ENCODE data around the gene C16orf96.

DNA sequence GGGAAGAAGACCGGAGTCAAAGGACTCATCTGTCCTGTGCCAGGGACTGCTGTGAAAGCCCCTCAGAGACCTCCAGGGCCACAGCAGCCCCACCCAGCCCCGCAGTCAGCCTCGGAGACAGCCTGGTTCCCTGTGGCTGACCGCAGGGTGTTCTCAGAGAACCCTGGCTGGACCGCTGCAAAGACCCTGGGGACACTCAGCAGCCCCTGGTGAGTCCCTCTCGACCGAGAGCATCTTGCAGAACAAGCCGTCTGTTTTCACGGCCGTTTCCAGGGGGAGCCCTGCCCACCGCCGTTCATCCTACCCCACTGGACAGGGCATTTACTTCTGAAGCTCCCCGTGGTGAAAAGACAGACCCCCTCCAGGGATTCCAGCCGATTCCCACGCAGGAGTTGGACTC is 48.3 kb downstream of the C16orf96 start:
- TF ChIP-seq POLR2A (IDR thresholded peaks at IDR 0.05; ENCODE audit: borderline replicate concordance, extremely low read depth, insufficient read depth, insufficient read length) (no peak), TCF7L2 (IDR thresholded peaks at IDR 0.05; ENCODE audit: borderline replicate concordance, extremely low read depth, insufficient read depth, insufficient read length) (no peak), SP1 (IDR thresholded peaks at IDR 0.05; ENCODE audit: low read depth) (no peak), ZNF274 (IDR thresholded peaks at IDR 0.05; ENCODE audit: low read depth, low read length) (no peak), EZH2 (IDR thresholded peaks at IDR 0.05) (no peak), JUND (IDR thresholded peaks at IDR 0.05) (no peak), YY1 (IDR thresholded peaks at IDR 0.05; ENCODE audit: extremely low read depth, insufficient replicate concordance, low read depth, low read length) (no peak)
- TF ChIP-seq, protein P1, sequence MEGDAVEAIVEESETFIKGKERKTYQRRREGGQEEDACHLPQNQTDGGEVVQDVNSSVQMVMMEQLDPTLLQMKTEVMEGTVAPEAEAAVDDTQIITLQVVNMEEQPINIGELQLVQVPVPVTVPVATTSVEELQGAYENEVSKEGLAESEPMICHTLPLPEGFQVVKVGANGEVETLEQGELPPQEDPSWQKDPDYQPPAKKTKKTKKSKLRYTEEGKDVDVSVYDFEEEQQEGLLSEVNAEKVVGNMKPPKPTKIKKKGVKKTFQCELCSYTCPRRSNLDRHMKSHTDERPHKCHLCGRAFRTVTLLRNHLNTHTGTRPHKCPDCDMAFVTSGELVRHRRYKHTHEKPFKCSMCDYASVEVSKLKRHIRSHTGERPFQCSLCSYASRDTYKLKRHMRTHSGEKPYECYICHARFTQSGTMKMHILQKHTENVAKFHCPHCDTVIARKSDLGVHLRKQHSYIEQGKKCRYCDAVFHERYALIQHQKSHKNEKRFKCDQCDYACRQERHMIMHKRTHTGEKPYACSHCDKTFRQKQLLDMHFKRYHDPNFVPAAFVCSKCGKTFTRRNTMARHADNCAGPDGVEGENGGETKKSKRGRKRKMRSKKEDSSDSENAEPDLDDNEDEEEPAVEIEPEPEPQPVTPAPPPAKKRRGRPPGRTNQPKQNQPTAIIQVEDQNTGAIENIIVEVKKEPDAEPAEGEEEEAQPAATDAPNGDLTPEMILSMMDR (IDR thresholded peaks at IDR 0.05 in 2 of 3, conservative IDR thresholded peaks at IDR 0.05 in 1 of 3; ENCODE audit: borderline replicate concordance in 1 of 3, insufficient read depth in 1 of 3, low read depth in 2 of 3, low read length in 2 of 3): no peak
- TF ChIP-seq, protein P2, sequence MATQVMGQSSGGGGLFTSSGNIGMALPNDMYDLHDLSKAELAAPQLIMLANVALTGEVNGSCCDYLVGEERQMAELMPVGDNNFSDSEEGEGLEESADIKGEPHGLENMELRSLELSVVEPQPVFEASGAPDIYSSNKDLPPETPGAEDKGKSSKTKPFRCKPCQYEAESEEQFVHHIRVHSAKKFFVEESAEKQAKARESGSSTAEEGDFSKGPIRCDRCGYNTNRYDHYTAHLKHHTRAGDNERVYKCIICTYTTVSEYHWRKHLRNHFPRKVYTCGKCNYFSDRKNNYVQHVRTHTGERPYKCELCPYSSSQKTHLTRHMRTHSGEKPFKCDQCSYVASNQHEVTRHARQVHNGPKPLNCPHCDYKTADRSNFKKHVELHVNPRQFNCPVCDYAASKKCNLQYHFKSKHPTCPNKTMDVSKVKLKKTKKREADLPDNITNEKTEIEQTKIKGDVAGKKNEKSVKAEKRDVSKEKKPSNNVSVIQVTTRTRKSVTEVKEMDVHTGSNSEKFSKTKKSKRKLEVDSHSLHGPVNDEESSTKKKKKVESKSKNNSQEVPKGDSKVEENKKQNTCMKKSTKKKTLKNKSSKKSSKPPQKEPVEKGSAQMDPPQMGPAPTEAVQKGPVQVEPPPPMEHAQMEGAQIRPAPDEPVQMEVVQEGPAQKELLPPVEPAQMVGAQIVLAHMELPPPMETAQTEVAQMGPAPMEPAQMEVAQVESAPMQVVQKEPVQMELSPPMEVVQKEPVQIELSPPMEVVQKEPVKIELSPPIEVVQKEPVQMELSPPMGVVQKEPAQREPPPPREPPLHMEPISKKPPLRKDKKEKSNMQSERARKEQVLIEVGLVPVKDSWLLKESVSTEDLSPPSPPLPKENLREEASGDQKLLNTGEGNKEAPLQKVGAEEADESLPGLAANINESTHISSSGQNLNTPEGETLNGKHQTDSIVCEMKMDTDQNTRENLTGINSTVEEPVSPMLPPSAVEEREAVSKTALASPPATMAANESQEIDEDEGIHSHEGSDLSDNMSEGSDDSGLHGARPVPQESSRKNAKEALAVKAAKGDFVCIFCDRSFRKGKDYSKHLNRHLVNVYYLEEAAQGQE (IDR thresholded peaks at IDR 0.05; ENCODE audit: low read depth): no peak
